HUDEP-2 (cell line): ENCODE data around the gene TMEM81.

Experiments used
- DNase-seq, 76 experiments: peaks; one replicate each; lab custom pipeline; 2025; ENCODE audit not compliant: unreplicated experiment in 76 of 76; lab: John Stamatoyannopoulos, UW

Gene TMEM81

DNA sequence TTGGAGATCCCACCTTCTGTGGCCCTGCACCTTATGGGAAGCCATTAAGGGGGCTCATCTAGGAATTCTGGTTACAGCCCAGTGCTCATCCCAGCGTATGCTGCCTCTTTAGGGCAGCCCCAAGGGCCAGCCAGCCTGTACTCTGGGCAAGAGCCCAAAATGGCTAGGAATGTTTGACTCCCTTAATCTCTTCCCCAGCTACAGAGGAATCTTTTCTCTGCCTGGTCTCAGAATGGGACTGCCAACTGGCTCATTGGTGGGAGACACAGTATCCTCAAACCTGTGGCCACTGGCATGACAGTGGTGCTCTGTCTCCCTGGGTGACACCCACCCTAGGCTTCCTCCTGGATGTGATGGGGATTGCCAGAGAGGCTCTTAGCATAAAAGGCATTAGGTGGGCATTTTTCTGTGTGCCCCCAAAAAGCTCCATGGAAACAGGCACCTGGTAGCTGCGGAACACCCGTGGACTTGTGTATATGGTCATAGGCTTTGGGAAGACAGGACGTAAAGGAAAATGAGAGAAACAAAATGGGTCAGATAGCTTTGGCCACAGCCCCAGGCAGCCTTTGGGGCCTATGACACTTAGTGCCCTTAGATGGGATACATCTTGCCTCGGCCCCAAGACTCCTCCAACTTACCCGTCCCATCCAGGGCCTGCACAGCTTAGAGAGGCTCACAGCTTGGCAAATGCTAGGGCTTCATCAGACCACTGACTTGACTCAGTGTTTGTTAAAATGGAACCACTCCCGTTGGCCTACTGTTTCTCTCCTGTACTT is 6.9 kb downstream of the TMEM81 start:
- no peak for DNase-seq

DNA sequence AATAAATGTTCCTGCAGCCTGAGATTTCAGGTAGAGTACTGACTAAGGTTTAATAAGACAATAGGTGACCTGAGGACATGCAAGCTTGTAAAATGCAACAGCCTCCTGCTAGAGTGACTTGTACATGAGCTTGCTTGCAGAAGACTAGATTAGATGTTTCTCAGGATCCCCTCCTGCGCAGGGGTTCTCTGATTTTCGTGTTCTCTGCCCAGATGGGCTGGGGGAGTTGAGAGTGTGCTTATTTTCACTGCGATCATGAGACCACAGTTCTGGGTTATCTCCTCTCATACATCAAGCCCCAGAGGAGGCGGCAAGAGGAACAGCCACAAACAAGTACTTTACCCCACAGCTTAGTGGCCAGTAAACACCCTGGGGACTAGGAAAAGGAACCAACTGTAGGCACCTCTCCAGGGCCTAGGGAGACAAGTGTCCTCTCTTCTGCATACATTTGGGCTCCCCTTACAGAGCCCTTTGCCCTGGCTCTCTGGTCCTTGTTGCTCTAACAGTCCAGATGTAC is 8.0 kb downstream of the TMEM81 start:
- DNase-seq, result peak in 13 of 76 experiments; percentile 3 to 32 (median 19)

DNA sequence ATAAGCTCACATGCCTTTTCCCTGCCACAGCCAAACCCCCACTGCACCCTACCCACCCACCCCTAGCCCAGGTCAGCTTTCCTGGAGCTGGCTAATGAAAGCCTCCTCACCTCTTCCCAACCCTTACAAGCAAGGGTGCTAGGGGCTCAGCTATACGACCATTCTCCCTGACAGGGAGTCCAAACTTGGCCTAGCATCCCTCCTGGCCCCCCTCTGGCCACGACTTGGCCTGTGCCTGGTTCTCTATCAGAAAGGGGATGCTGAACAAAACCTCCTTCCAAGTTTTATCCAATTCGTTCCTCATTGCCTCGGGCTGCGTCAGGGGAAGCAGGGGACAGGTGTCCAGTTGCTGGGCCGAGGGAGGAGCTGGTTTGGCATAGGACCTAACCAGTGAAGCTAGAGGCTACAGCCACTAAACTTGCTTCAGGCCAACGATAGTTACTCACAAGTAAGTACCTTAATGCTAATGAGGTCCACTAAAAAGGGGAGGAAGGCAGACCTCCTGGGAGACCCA is 8.6 kb downstream of the TMEM81 start:
- DNase-seq, result no peak

DNA sequence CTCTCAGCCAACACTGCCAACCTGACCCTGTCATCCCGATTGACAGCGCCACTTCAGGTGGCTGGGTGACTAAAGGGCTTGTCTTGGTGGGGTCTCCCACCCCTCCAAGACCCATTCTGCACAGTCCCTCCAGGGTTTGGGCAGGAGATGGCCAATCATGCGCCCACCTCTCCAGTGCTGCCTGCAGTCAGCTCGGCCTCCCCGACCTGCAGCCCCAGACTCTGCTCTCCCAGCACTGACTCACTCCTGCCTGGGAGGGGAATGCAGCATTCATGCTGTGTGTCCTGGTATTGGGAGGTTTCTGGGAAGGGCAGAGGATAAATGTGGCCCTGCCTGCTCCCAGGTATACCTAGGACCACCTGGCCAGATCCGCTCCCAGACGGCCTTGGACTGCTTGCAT is 9.7 kb downstream of the TMEM81 start:
- no peak for DNase-seq

DNA sequence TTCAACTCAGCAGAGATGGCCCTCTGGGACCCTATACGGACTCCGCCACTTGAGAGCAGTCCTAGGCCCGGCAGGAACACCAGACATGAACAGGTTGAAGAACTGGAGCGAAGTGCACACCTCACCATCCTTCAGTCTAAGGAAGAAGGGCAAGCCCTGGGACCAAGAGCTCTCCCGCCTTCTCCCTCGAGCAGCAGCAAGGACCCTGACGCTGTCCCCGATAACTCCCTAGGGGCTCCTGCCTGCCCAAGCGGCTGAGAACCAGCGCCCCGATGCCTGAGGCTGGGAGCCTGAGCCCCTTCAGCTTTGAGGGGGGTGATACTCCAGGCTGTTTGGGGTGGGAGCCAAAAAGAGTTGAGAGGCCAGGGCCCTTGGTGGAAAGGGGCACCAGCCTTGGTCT is 10.2 kb downstream of the TMEM81 start:
- DNase-seq, result no peak

DNA sequence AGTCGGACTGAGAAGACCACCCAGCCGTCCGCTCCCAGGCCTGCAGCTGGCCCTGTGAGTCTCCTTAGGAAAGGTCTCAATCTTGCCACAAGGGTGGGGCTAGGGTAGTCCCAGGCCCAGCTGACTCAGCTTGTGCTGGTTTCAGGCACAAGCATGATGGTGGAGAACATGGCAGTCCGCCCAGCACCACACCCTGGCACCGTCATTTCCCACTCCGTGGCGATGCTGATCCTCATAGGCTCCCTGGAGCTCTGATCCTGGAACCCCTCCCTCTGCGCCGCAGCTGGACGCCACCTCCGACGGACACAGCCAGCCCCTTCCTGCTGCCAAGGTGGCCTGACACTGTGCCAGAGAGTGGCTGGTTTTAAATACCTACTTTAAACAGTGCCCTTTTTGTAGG is 10.7 kb downstream of the TMEM81 start:
- peak in 46 of 76 experiments; percentile 4 to 69 (median 36) for DNase-seq

DNA sequence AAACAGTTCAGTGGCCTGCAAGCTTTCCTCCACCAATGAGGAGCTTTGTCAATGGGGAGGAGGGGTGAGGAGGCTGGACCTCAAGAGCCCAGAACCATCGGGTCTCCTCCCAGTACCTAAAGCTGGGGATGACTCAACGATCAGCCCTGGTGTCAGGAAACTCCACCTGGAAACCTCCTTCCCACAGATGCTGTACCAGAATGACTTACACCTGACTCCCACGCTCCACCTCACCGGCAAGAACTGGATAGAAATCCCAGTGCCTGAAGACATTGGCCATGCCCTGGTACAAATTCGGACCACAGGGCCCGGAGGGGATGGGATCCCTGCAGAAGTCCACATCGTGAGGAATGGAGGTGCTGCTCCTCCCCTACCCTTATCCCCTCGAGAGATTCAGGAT is 11.4 kb downstream of the TMEM81 start:
- no peak for DNase-seq

DNA sequence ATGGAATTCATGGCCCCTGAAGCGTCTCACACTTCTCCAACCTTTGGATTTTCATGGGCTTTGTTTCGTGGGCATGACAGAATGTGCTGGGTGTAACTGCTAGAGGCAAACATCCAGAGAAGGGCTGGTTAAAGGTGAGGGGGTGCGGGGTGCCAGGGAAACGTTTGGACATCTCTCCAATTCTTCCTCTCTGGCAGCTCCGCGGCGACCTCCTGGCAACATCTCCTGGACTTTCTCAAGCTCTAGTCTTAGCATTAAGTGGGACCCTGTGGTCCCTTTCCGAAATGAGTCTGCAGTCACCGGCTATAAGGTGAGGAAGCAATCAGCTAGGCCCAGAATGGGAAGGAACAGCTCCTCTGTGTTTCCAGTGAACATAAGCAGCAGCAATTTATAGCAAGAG is 12.0 kb downstream of the TMEM81 start:
- no peak for DNase-seq

DNA sequence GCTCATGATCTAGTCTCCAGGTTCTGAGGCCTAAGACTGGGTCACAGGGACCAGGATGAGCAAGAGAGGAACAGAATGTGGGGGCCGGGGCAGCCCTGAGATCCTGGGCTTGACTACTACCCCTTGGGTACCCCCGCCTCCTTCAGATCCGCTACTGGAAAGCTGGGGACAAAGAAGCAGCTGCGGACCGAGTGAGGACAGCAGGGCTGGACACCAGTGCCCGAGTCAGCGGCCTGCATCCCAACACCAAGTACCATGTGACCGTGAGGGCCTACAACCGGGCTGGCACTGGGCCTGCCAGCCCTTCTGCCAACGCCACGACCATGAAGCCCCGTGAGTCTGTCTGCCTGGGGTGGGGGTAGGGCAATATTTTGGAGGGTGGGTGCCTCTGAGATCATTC is 12.5 kb downstream of the TMEM81 start:
- no peak for DNase-seq

DNA sequence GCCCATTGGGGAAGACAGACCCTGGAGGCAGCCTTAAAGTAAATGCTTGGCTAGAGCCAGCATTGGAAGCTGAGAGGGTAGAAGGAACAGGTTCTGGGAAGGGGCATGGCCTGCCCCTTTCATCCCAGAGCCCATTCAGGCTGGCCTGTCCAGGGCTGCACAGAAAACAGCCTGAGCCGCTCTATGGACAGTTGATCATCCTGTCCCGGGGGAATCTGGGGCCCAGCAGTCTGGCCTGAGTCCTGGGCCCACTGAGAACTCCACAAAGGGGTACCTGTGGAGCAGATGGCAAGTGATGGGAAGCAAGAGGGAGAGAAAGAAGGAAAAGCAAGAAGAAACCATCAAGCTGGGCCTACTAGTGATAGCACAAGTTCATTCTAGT is 13.2 kb downstream of the TMEM81 start:
- no peak for DNase-seq

DNA sequence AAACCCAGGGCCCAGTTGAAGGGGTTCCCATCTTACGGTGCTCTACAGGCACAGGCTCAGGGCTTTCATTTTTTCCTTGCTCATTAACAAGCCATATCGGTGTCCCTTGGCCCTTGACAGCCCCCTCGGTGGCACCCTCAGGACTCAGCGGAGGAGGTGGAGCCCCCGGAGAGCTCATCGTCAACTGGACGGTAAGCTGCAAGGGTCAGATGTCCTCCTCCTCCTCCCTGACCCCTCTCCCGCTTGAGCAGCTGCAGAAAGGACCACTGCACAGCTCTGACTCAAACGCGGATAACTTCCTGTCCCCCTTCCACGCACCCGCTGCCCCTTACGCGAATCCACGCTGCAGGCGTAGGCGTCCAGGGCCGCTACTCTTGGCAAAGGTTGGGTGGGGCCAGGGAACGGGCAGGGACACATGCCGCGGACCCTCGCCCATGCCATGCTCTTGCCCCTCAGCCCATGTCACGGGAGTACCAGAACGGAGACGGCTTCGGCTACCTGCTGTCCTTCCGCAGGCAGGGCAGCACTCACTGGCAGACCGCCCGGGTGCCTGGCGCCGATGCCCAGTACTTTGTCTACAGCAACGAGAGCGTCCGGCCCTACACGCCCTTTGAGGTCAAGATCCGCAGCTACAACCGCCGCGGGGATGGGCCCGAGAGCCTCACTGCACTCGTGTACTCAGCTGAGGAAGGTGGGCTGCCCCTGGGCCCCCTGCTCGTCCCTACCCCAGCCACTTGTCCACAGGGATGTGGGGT is 14.7 kb downstream of the TMEM81 start:
- no peak for DNase-seq

DNA sequence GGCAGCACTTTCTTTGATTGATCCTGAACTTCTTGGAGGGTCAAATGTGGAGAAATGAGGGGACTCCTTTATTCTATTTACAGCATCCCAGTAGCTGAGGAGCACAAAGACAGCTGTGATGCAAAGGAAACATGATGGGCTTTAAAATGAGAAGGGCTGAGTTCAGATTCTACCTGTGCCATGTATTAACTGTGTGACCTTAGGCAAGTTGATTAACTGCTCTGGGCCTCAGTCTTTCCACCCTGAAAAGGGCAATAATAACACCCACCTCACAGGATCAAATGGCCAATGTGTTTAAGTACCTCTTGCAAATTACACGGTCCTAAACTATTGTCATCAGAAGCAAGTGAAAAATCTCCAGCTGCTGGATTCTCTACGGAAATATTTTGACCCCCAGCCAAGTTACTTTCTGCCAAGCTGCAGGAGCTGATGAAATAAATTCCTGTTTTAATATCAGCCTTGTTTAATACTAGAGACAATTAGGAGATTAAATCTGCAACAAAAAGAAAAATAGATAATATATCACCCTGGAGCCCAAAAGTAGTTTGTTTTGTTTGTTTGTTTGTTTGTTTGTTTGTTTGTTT is 15.7 kb downstream of the TMEM81 start:
- no peak for DNase-seq

DNA sequence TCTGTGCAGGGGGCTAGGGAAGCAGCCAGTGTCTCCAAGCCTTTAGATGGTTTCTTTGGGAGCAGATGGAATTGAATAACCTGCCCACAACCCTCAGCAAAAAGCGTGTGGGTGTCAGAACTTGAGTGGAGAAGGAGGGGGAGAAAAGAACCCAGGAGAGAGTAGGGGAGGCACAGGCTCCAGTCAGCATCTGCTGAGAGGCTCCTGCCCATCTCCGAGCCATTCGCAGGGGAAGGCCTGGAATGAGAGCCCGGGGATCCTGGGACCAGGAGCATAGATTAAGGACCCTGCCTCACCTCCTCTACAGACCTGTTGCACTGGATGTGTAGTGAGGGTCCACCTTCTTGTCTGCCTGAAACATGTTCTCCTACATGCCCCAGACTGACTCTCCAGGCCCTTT is 16.3 kb downstream of the TMEM81 start:
- DNase-seq, result no peak

DNA sequence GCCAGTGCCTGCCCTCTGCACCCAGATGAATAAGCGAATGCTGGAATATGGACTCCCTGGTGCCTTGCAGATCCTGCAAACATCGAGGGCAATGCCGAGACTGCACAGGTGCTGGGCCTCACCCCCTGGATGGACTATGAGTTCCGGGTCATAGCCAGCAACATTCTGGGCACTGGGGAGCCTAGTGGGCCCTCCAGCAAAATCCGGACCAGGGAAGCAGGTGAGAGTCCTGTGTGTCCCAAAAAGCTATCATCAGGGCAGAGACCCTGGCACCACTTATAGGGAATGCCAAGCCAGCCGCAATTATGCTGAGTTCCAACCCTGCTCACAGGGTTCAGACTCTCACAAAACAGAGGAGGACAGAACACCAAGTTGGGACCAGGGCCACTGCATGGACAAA is 17.2 kb downstream of the TMEM81 start:
- no peak for DNase-seq

DNA sequence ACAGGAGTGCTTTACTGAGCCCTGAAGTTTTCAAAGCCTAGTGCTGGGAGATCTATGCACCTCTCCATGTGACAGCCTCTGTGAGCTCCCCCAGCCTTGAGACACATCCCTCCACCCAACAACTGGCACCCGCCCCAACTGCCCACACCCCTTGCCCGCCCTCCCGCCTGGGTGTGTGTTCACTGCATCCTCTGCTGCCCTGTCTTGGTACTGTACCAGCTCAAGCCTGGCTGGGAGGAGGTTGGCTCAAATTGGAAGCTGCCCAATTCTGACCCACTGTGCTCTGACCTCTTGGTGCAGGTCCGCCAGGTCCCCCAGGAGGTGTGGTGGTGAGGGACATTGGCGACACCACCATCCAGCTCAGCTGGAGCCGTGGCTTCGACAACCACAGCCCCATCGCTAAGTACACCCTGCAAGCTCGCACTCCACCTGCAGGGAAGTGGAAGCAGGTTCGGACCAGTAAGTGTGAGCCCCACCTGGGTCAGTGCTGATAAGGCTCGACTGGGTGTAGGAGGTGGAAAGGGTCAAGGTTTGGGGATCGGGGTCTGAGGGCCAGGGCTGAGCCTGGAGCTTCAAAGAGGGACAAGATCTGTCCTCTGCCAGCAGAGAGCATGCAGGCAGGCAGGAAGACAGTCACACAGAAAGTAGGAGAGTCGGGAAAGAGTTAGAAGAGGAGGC is 18.0 kb downstream of the TMEM81 start:
- peak in 66 of 76 experiments; percentile 7 to 80 (median 56) for DNase-seq

DNA sequence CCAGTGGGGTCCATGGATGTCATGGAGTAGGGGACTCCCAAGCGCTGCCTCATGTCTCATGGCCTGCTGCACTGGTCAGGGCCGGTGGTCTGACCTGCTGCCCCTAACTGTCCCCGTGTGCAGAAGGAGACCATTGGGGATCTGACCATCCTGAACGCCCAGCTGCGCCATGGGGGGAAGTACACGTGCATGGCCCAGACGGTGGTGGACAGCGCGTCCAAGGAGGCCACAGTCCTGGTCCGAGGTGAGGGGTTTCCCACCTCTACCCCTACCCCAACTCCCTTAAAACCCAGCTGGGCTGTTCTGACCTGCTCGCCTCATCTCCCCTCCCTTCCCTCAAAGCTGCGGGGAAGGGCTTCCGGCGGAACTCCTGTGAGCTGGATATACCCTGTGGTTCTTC is 18.6 kb downstream of the TMEM81 start:
- no peak for DNase-seq

DNA sequence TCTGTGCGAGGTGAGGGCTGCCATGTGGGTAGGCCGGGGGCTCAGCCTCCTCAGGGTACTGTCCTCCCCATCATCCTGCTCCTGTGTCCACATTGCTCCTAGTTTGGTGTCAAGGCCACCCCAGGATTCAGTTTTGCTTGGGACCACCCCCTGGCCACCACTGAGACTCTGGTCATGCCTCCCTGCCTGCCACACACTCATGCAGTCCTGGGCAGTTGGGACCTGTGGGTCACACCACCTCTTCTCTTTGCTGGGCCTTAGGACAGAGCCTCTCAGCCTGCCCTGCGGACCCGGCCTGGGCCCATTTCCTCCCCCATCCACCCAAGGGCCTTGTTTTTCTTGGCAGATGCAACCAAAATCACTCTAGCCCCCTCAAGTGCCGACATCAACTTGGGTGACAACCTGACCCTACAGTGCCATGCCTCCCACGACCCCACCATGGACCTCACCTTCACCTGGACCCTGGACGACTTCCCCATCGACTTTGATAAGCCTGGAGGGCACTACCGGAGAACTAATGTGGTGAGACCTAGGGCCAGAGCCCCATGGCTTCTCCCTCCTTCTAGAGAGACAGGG is 19.4 kb downstream of the TMEM81 start:
- no peak for DNase-seq

DNA sequence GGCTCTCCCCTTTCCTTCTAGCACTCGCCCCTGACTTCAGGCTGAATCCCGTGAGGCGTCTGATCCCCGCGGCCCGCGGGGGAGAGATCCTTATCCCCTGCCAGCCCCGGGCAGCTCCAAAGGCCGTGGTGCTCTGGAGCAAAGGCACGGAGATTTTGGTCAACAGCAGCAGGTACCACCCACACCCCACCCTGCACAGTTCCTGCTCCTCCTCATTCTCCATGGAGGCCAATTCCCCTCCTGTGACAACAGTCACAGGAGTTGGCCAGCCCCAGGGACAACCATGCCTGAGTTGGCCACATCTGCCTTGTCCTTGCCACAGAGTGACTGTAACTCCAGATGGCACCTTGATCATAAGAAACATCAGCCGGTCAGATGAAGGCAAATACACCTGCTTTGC is 20.0 kb downstream of the TMEM81 start:
- DNase-seq, result no peak

DNA sequence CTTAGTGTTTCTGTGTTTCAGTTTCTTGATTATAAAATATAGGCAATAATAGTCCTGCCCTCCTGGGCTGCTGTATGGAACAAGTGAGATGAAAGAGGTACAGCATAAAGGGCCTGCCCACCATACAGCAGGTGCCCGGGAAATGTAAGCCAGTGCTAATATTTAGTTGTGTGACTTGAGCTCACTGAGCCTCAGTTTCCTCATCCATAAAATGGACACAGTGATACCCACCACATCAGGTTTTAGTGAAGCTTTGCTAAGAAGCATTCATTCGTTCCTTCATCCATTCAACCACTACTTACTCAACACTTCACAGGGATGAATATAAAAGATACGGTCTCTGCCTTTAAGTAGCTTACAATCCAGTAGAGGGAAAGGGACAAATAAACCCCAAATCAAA is 21.4 kb downstream of the TMEM81 start:
- no peak for DNase-seq

DNA sequence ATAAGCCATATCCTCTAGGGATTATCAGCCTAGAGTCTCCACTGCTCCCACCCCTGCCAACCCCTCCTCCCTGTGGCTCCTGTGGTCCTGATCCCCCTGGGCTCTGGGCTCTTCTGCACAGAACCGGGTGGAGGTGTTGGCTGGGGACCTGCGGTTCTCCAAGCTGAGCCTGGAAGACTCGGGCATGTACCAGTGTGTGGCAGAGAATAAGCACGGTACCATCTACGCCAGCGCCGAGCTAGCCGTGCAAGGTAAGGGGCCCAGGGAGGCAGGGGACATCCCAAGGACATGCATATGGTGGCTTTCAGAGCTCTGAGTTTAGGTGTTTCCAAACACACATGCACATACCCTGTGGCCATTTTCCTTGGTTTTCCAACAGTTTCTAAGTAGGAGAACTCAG is 21.9 kb downstream of the TMEM81 start:
- DNase-seq, result no peak

DNA sequence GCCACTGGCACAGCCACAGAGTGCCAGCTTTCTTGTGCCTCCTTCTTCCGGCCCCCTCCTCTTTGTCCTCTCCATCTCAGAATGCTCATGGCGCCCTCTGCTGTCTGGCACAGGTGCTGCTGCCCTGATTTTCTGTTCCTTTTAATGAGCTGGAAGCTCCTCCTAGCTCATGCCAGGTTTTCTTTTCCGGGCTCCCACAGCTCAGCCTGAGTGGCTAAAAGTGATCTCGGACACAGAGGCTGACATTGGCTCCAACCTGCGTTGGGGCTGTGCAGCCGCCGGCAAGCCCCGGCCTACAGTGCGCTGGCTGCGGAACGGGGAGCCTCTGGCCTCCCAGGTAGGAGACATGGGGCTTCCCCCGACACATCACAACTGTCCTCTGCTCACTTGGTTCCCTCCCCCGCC is 22.6 kb downstream of the TMEM81 start:
- DNase-seq, result peak in 53 of 76 experiments; percentile 7 to 72 (median 39)
